Stomach (tissue), 9 donors: ENCODE measurements around the gene IQSEC1. TPM values are rescaled to one million over a fixed set of nuclear protein-coding genes. Genes with fewer than 3 reads are reported as not detected.

Source experiments
- DNase-seq, 2 donors: peaks; one replicate each; pipeline versions ENCODE4 v3.0.0 to v3.0.0-alpha.2; 2013 to 2019
- H3K27ac ChIP-seq, 5 donors: fragments of 200-600 bp in 4 of 5; sonication (generic) in 4 of 5; one replicate each; pipeline ENCODE4 v1.5.1; 2013 to 2019; ENCODE audit warnings: mild to moderate bottlenecking in 1 of 5, moderate library complexity in 1 of 5
- H3K27me3 ChIP-seq, 3 donors: fragments of 200-600 bp; sonication (generic); one replicate each; pipeline ENCODE4 v1.5.1; 2017 to 2019; ENCODE audit warnings: mixed run types in 1 of 3
- H3K36me3 ChIP-seq, 4 donors: fragments of 200-600 bp; sonication (generic); 1 replicate in 3 of 4; 2 replicates in 1 of 4; pipeline ENCODE4 v1.5.1; 2016 to 2019
- H3K4me1 ChIP-seq, 4 donors: fragments of 200-600 bp; sonication (generic); one replicate each; pipeline ENCODE4 v1.5.1; 2016 to 2019
- H3K4me3 ChIP-seq, 4 donors: fragments of 200-600 bp; sonication (generic) in 3 of 4; one replicate each; pipeline ENCODE4 v1.5.1; 2016 to 2019; ENCODE audit warnings: mild to moderate bottlenecking in 1 of 4
- H3K9me3 ChIP-seq, 4 donors: fragments of 200-600 bp; sonication (generic); one replicate each; pipeline ENCODE4 v1.5.1; 2016 to 2019
- EP300 ChIP-seq: sonication (generic); formaldehyde crosslinking; IDR thresholded peaks from one replicate; pipeline ENCODE4 v1.6.1; 2017; ENCODE audit warnings: antibody characterized with exemption
- POLR2A ChIP-seq, 4 donors: fragments of 450-650 bp; IDR thresholded peaks; one replicate each; pipeline ENCODE4 v1.6.1; 2016; ENCODE audit warnings: antibody characterized with exemption in 4 of 4, control low read depth in 2 of 4, mild to moderate bottlenecking in 1 of 4, moderate library complexity in 1 of 4
- POLR2AphosphoS5 ChIP-seq, 3 donors: sonication (generic); formaldehyde crosslinking; IDR thresholded peaks; one replicate each; pipeline ENCODE4 v1.6.1; 2016; ENCODE audit warnings: antibody characterized with exemption in 3 of 3
- WGBS, 5 donors: extraction: QIAGEN DNeasy Blood & Tissue Kit in 3 of 5; methylation state at CpG; one replicate each; pipeline versions ENCODE4 v1.1.5 to v1.1.7; 2013 to 2018; 5-methylcytosine and 5-hydroxymethylcytosine counted together
- intact Hi-C: fragments of 100-400 bp; cut with DNase I; formaldehyde crosslinking; loops from one replicate; pipeline ENCODE4 v1.15.1; 2023; ENCODE audit warnings: low total_unique reads
- polyA plus RNA-seq, 3 donors: library from polyadenylated mRNA; stranded (reverse); fragments of 200-250 nt; gene quantifications; one replicate each; pipeline ENCODE4 v1.2.3, GENCODE V29; 2013
- total RNA-seq, 5 donors: library from RNA; depleted of rRNA; stranded (reverse); fragments of >200 nt; gene quantifications; one replicate each; pipeline versions ENCODE4 v1.1.0 to v1.2.3, GENCODE V29; 2014 to 2016
- TF ChIP-seq, protein P1 (sequence below), 7 experiments: fragments of 450-650 bp in 4 of 7; fragments of 200-600 bp in 3 of 7; sonication (generic) in 3 of 7; IDR thresholded peaks; one replicate each; pipeline ENCODE4 v1.5.1; 2016 to 2019; ENCODE audit warnings: antibody characterized with exemption in 7 of 7, control low read depth in 2 of 7, mild to moderate bottlenecking in 1 of 7
- donor health status: healthy with polysubstance abuse.
- donor health status: Bipolar disorder and iron deficiency.
- donor health status: healthy.

The IQSEC1 gene
- total and polyA plus RNA-seq, 8 donors: 6.7 to 46.9 (median 20.8) TPM

DNA sequence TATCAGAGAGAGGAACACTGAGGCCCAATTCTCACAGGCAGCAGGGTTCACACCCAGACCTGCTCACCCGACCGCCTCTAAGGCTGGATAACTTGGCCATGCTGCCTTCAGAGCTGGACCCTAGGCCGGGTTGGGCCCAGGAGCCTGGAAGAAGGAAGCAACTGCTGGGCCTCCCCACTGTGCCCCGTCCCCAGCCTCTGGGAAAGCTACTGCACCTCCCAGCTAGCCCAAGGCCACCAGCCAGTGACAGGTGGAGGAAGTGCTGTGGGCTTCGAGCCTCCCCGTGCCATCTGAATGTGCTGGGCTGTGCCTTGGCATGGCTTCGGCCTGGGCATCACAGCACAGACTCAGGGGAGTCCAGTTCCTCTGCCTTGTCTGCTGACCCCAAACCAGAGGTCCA is 169.3 kb downstream of the IQSEC1 start:
- no peak for DNase-seq
- 91 to 98% (median 93%) methylated on average over 7 of the region's 7 CpGs for WGBS, 5 donors
- intact Hi-C loops: no loop called here
- Histone ChIP-seq H3K9me3 (no peaks in the 10 kb centered on the region), H3K27ac (no peak overlapping the region), H3K4me1 (no peaks in the 10 kb centered on the region), H3K4me3 (no peak overlapping the region), H3K36me3 (peaks cover 56 to 100% (median 99%) of the 10 kb centered on the region in 4 donors), H3K27me3 (no peaks in the 10 kb centered on the region)
- TF ChIP-seq POLR2A (IDR thresholded peaks at IDR 0.05) (no peak), EP300 (no peak), POLR2AphosphoS5 (IDR thresholded peaks at IDR 0.05) (no peak)
- TF ChIP-seq, protein P1, sequence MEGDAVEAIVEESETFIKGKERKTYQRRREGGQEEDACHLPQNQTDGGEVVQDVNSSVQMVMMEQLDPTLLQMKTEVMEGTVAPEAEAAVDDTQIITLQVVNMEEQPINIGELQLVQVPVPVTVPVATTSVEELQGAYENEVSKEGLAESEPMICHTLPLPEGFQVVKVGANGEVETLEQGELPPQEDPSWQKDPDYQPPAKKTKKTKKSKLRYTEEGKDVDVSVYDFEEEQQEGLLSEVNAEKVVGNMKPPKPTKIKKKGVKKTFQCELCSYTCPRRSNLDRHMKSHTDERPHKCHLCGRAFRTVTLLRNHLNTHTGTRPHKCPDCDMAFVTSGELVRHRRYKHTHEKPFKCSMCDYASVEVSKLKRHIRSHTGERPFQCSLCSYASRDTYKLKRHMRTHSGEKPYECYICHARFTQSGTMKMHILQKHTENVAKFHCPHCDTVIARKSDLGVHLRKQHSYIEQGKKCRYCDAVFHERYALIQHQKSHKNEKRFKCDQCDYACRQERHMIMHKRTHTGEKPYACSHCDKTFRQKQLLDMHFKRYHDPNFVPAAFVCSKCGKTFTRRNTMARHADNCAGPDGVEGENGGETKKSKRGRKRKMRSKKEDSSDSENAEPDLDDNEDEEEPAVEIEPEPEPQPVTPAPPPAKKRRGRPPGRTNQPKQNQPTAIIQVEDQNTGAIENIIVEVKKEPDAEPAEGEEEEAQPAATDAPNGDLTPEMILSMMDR (IDR thresholded peaks at IDR 0.05): no peak

DNA sequence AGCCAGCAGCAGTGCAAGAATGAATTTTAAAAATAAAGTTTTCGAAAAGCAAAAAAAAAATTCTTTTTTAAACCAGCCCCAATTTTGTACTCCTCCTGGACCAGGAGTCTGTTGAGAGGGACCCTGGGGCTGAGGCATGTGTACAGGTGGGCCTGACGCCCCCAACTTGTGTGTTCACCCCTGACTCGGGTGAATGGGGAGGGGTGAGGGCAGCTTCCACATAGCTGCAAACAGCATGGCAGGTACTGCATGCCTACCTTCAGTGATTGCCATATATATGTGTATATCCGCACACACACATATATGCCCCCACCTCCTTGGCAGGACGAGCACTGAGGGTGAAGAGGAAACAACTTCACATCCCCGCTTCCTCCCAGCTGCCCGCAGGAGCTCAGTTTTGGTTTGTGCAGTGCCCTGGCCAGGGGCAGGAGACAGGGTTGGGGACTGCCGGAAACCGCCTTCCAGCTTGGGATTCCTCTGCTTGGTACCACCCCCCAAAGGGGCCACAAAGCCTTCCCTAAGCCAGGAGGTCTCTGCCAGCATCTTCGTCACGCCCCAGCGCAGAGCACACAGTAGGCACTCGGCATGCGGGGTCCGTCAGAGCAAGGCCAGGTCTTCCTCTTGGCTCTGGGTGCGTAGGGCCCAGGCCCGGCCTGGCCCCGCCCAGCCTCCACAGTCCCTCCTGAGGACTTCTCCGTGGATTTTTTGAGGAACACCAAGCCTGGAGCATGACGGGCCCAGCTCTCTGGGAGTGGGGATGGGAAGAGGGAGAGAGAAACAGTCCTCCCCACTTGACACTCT is 170.0 kb downstream of the IQSEC1 start:
- Histone ChIP-seq H3K4me3 (no peak overlapping the region), H3K36me3 (peaks cover 49 to 100% (median 99%) of the 10 kb centered on the region in 4 donors), H3K27me3 (no peaks in the 10 kb centered on the region), H3K27ac (no peak overlapping the region), H3K4me1 (no peaks in the 10 kb centered on the region), H3K9me3 (no peaks in the 10 kb centered on the region)
- TF ChIP-seq EP300 (no peak), POLR2A (IDR thresholded peaks at IDR 0.05) (no peak), POLR2AphosphoS5 (IDR thresholded peaks at IDR 0.05) (no peak)
- TF ChIP-seq, protein P1 (IDR thresholded peaks at IDR 0.05): no peak
- no peak for DNase-seq
- 70 to 90% (median 83%) methylated on average over 13 to 20 of the region's 20 CpGs for WGBS, 5 donors
- intact Hi-C loops: no loop called here

DNA sequence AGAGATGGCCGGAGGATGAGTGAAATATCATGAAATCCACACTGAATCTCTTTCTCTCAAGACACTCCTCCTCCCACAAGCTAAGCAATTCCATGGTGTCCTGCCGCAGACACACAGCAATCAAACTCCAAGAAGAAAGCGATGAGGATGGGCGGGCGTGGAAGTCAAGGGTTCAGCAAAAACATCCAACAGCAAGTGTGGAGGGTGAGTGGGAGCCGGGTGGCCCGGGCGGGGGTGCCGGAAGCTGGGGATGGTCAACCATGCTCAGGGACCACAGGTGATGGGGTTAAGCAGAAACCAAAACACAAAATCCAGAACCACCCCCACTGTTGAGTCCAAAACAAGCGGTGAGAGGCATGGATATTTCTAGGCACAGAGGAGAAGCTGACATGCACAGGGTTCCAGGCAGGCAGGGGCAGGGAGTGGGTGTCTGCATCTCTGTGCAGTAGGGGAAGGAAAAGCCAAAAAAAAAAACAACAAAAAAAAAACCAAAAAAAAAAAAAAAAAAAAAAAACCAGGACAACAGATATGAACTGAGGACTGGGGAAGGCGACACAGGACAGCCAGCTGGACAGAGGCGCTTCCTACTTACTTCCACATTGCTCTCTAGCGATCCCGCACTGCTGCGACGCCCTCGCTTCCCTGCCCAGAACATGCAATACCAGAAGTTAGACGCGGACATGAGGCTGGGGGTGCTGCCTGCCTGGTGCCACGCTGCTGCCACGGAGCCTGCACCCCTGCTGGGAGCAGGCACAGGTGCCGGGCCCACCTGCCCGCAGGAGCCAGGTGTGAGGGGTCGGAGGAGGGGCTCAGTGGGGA is 170.8 kb downstream of the IQSEC1 start:
- no peak for TF ChIP-seq EP300
- TF ChIP-seq POLR2A (IDR thresholded peaks at IDR 0.05): no peak
- TF ChIP-seq POLR2AphosphoS5 (IDR thresholded peaks at IDR 0.05): no peak
- TF ChIP-seq, protein P1 (IDR thresholded peaks at IDR 0.05): no peak
- 85 to 93% (median 89%) methylated on average over 24 of the region's 24 CpGs for WGBS, 5 donors
- Histone ChIP-seq H3K27me3 (no peaks in the 10 kb centered on the region), H3K27ac (no peak overlapping the region), H3K36me3 (peaks cover 41 to 100% (median 97%) of the 10 kb centered on the region in 4 donors), H3K9me3 (no peaks in the 10 kb centered on the region), H3K4me3 (no peak overlapping the region), H3K4me1 (peaks cover 0 to 3% (median 0%) of the 10 kb centered on the region in 4 donors)
- no peak for DNase-seq
- intact Hi-C loops: no loop called here

DNA sequence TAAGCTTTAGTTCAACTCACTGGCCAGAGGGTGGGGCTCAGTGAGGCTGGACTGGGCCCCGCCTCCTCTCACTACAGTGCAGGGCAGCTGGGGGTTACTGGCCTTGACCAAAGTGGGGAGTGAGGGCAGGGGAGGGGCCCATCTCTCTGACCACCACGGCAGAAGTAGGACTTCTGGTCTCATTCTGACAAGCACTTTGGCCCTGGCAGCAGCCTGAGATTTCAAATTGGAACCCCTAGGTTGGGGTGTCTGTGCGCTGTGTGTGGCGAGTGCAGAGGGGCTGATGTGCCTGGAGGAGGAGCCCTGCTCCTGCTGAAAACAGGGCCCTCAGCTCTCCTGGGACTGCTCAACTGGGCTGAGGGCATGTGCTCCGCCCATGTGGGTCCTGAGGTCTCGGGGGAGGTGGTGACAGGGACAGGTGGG is 171.6 kb downstream of the IQSEC1 start:
- peaks cover 34 to 95% (median 93%) of the 10 kb centered on the region in 4 donors for H3K36me3 ChIP-seq
- no peak for DNase-seq
- peaks cover 0 to 10% (median under 1%) of the 10 kb centered on the region in 4 donors for H3K4me1 ChIP-seq
- H3K27ac ChIP-seq: no peak overlapping the region
- no peak for TF ChIP-seq EP300
- TF ChIP-seq POLR2AphosphoS5 (IDR thresholded peaks at IDR 0.05): no peak
- TF ChIP-seq, protein P1 (IDR thresholded peaks at IDR 0.05): no peak
- no peak for TF ChIP-seq POLR2A (IDR thresholded peaks at IDR 0.05)
- H3K9me3 ChIP-seq: no peaks in the 10 kb centered on the region
- intact Hi-C loops: no loop called here
- no peaks in the 10 kb centered on the region for H3K27me3 ChIP-seq
- 70 to 82% (median 77%) methylated on average over 5 to 6 of the region's 6 CpGs for WGBS, 5 donors
- H3K4me3 ChIP-seq: no peak overlapping the region
